Stimulated activated CD4-positive, alpha-beta T cell treated with anti-CD3 and anti-CD28 coated beads, Interleukin-12 subunit alpha, Interleukin-12 subunit beta, amount 100 ng/mL, for 24 hours (primary cell): ENCODE data around the gene VPS37C.
"Not testable (repeated sequence)": the region's sequence is repeated elsewhere in the genome, so short reads cannot be mapped to it uniquely, and the experiment has no call there.

Experiments
- DNase-seq, 2 experiments: peaks; one replicate each; pipeline ENCODE4 v3.0.0-alpha.2; 2020; ENCODE audit warnings: low read depth in 2 of 2

Gene VPS37C

DNA sequence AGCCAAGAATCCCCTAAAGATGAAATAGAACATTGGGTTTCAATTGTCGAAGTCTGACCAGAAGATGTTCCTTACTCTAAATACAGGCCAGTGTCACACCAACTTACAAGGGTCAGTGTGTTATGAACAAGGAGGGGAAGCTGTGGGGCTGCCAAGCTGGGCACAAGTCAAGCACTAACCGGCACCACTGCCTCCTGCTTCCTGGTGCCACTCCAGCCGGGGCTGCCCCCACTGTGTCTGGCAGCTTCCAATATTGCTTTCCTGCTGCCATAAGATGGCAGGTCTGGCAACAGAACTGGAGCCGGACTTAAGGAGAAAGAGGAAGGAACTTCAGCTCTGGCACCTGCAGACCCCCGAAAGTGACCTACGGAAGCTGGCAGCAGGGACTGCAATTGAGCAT is 13.7 kb upstream of the VPS37C start:
- DNase-seq: no peak

DNA sequence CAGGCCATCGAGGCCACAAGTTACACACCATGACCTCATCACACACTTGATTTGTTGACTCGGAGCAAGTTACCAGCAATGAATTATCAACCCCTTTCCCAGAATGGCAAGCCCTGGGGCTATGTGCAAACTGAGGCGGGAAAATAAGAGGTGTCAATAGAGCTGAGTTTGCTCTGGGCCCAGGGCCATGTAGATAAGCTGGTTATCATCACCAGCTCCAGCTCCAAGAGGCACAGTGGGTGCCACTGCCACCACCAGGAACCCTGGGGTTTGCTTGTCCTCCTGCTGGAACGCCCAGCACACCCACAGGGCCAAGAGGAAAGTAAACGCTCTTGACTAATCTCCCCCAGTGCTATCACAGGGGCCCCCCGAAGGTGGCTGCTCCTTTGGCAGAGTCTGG is 13.0 kb upstream of the VPS37C start:
- DNase-seq: no peak

GRCh38 chr11:61173456-61173855 is 12.2 kb upstream of the VPS37C start:
- DNase-seq: no peak

DNA sequence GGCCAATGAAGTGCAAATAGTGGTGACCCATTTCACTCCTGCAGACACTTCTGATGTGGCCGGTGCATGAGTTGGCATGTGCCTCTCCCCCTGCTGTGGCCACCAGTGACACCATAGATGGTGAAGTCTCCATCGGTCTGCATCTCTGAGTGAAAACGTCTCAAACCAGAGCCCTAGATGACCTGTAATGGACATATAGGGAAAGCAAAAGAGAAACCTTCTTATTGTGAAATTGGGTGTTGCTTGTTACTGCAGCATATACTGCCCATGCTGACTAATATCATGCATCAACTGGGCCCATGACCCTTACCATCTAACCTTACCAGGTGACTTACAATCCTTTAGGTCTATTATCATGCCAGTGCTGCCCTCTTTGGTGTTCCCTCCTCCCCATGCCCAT is 11.7 kb upstream of the VPS37C start:
- DNase-seq: no peak

DNA sequence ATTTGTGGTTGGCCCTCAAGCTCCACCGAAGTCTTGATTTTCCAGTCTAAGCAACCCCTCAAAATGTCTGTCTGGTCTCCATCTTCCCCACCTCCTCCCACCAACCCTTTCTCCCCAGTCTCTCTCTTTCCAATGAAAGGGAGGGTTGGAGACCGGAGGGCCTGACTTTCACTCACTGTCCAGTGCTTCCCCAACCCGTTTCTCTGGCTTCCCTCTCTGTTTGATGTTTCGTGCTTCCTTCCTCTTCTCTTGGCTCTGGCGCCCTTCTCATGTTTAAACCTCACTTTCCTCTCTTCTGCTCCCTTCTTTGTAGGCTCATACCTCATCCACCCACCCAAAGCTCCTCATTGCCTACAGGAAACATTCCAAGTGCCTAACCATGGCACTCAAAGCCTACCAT is 11.1 kb upstream of the VPS37C start:
- no peak for DNase-seq

DNA sequence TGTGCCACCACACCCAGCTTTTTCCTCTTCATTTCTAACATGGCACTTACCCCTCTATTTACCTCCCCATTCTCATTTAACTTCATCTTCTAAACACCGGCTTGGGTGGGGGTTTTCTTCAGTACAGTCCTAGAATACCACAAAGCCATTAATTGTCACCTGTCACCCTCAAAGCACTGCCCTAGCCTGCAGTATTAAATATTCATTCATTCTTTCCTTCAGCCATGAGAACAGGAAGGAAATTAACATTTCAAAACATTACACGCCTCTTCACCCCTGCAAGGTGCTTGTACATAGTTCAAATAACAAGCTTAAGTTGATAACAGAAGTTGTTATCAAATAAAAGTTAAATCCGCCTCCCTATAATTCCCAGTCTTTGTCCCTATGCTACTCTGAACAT is 10.7 kb upstream of the VPS37C start:
- DNase-seq: no peak

DNA sequence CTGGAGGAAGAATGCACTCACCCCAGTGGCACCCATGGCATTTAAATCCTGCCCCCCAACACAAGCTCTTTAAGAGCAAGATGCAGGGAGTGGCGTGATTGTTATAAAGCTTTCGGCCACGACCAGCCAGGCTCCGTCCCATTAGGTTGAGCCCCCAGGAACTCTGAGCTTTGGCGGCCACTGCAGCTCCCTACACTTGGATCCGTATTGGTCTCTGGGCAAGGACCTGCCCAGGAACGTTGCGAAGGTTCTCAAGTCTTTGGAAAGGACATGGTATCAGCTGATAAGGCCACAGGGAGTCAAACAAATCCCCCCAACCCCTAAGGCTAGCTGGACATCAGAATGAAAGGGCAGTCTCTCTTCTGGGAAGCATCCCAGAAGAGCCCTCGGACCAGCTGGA is 9.3 kb upstream of the VPS37C start:
- no peak for DNase-seq

DNA sequence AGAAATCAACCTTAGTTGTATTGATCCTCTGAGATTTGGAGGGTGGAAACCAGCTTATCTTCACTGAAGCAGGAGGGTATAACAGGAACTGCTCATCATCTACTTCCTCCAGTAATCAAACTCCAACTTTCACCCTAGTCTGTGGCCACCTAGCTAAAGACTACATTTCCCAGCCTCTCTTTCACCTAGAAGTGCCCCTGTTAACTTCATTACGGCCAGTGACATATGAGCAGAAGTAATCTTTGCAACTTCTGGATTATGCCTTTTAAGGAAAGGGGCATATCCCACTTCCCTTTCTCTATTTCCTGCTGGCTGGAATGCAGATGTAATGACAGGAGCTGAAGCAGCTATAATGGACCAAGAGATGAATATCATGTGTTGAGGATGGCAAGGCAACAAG is 7.6 kb upstream of the VPS37C start:
- DNase-seq: no peak

GRCh38 chr11:61168042-61168688 is 6.9 kb upstream of the VPS37C start:
- DNase-seq: no peak

DNA sequence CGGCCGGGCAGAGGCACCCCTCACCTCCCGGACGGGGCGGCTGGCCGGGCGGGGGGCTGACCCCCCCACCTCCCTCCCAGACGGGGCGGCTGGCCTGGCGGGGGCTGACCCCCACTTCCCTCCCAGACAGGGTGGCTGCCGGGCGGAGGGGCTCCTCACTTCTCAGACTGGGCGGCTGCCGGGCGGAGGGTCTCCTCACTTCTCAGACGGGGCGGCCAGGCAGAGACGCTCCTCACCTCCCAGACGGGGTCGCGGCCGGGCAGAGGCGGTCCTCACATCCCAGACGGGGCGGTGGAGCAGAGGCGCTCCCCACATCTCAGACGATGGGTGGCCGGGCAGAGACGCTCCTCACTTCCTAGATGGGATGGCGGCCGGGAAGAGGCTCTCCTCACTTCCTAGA is 5.1 kb upstream of the VPS37C start:
- DNase-seq: not testable (repeated sequence)

GRCh38 chr11:61165785-61166184 is 4.6 kb upstream of the VPS37C start:
- DNase-seq: not testable (repeated sequence)

DNA sequence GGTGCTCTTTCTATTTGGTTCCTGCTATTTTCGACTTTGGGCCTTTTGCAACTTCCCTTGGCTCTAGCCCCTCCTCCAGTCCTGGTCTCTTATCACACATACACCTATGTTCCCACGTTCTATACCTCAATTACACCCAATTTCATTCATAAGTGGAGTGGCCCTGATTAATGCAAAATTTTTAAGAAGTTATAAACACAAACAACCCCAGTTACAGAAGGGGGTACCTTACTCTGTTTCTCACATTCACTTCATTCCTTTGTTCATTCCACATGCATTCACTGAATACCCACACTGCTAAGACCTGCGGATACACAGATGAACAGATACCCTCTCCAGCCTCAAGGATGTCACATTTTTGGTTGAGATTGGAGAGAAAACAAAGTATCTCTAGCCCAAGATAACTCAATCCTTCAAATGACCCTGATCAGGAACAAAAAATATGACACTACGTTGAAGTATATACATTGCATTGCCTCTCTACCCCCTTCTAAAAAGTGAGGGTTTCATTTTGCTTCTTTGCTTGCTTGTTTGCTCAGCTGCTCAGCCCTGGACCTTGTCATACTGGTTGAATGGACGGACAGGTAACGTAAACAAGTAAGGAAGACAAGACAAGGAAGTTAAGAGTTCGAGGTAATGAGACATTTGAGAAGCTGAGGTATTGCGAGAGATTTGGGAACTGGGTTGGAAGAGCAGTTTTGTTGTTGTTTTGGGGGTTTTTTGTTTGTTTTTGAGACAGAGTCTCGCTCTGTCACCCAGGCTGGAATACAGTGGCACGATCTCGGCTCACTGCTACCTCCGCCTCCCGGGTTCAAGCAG is 3.6 kb upstream of the VPS37C start:
- no peak for DNase-seq

DNA sequence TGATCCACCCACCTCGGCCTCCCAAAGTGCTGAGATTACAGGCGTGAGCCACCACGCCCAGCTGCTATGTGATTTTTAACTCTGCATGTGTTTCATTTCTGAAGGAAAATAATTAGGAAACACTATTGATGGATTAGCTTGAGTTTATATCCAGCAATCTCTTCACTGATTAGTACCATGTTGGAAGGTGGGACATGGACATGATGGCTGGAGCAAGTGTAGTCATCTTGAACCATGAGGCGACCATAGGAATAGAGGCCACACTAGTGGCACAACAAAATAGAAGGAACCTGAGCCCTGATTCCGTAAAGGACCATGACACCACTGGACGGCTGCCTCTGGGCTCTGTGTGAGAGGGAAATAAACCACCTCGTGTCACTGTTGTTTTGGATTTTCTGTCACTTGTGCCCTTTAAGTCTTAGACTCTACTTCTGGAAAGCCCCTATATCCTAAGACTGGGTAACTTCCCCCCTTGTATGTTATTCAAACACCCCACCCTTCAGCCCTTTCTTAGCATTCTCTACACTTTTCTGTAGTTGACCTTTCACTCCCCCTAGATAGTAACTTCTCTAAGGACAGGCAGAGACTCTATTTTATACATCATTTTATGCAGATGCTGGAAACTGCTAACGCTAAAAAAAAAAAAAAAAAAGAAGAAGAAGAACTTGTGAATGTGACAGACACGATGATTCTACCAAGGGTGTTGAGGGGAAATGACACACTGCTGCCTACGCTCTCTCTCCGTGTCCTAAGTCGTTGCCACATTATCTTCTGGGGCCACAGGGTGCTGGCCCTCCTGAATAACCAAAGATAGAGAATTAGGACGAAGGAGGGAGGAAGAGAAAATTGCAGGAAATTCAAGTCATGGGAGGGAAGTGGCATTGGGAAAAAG is 2.7 kb upstream of the VPS37C start:
- no peak for DNase-seq

GRCh38 chr11:61163021-61163420 is 1.8 kb upstream of the VPS37C start:
- DNase-seq: no peak

DNA sequence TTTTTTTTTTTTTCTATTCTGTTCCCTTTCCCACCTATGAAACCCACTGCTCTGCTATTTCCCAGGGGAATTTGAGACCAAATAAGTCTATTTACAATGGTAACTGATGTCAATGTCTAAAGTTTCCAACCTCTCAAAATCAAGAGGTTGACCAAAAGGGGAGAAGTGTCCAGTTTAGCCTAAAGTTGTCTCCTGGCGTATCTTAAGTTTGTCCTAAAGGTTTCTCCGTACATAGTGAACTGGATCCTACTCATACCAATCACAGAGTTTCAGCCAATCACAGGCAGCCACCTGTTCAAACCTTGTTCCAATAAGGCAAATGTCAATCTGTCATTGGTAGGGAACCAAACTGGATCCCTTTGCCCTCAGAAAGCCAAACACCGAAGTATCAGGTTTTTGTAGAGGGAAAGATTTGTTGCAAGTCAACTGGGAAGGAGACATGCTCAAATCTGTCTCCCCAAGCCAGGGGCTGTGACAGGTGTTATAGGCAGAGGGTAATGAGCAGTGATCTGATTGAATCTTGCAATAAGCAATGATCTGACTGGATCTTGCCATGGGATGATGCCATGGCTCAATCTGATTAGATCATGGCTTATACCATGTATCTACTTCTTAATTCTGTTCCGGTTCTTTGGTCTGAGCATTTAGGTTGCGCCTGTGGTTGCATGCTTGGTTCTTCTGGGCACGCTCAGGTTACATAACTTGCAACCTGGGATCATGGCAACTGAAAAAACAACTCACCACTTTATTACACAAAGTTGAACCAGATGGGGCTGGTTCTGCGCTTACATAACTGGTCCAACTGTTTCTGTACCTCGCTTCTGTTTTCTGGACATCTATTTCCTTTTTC is 1.1 kb upstream of the VPS37C start:
- DNase-seq: peak in 1 of 2 experiments; percentile 9

GRCh38 chr11:61160487-61161189 is 588 bp downstream of the VPS37C start:
- no peak for DNase-seq

DNA sequence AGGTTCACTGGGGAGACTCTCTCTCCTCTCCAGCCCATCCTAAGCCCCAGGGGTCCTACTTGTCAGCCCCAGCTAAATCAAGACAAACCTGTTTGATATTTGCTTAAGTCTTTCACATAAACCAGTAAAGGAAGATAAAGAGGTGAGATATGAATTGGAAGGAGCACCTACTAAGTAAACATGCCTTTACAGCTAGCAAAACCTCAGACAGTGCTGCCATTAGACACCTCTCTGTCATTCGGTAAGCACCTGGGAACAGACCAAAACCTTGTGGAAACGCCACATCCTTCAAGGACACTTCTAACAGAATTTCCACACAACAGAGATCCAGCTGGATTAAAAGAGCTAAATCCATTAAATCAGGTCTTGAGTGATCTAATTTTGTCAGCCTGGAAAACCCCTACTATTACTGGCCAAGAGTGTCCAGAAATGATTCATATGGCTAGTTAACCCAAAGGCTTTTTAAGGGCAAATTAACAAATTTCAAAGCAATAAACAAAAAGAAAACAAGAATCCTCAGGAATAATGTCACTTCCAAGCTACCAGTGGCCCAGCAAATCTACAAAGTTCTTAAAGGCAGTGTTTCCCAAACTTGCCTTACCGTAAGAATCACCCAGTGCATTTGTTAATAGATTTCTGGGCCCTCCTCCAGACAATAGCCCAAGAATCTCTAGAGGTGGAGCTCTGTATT is 2.4 kb downstream of the VPS37C start:
- DNase-seq: no peak

DNA sequence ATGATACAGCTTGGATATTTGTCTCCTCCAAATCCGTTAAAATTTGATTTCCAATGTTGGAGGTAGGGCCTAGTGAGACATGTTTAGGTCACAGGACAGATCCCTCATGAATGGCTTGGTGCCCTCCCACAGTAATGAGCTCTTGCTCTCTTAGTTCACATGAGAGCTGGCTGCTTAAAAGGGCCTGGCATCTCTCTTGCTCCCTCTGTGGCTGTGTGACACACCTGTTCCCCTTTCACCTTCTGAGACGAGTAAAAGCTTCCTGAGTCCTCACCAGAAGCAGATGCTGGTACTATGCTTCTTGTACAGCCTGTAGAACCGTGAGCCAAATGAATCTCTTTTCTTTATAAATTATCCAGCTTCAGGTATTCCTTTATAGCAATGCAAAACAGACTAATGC is 3.5 kb downstream of the VPS37C start:
- no peak for DNase-seq

DNA sequence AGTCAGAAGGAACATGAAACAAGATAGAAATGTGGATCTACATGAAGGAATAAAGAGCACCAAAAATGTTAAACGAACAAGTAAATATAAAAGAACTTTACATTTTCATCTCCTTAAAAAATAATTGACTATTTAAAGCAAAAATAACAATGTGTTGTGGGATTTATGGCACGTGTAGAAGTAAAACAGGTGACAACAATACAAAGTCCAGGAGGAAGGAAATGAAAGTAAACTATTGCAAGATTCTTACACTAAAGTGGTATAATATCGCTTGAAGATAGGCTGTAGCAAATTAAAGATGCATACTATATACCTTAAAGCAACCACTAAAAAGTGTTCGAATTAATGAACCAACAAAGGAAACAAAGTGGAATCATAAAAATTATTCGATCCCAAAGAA is 5.5 kb downstream of the VPS37C start:
- no peak for DNase-seq

- DNase-seq: no peak
Measured at GRCh38 chr11:61155312-61155711, 5.9 kb downstream of the VPS37C start.
